Endothelial cell of umbilical vein (primary cell): ENCODE measurements around the gene ENPEP. TPM values are rescaled to one million over a fixed set of nuclear protein-coding genes. Genes with fewer than 3 reads are reported as not detected.

Experiments used
- BruUV-seq: library from RNA; stranded (reverse); fragments of 400-500 nt; replicated peaks from 2 replicates; lab custom pipeline; 2021; lab: Mats Ljungman, UMichigan
- CTCF ChIA-PET: fragments of 300-600, 350-600 bp; sonication (Branson Sonifier 250); formaldehyde crosslinking; loops from one replicate; lab custom pipeline; 2021; ENCODE audit warnings: antibody characterized with exemption, inconsistent platforms; lab: Charles Lee
- POLR2A ChIA-PET: fragments of 300-600, 350-600 bp; sonication (Branson Sonifier 250); formaldehyde crosslinking; loops from one replicate; lab custom pipeline; 2021; ENCODE audit warnings: antibody characterized with exemption, inconsistent platforms; lab: Charles Lee
- DNase-seq: peaks from one replicate; pipeline ENCODE4 v3.0.0-alpha.2; 2011; ENCODE audit warnings: low read depth, low spot score
- FAIRE-seq: peaks from 2 replicates; lab custom pipeline; 2011; peaks lifted over from hg19 to GRCh38; lab: Jason Lieb, UNC
- H2AFZ ChIP-seq: 2 replicates; pipeline ENCODE4 v1.6.0; 2012; ENCODE audit warnings: low read depth, low read length, control low read depth, inconsistent platforms
- H3K27ac ChIP-seq: 2 replicates; pipeline ENCODE4 v1.5.1; 2011; ENCODE audit warnings: low read depth, mild to moderate bottlenecking, control low read depth, low read length, moderate library complexity; ENCODE audit not compliant: insufficient read depth
- H3K27me3 ChIP-seq, 2 experiments: 2 replicates each; pipeline versions ENCODE4 v1.6.0 to v1.6.1; 2011; ENCODE audit warnings: low read length in 2 of 2, mixed read lengths in 1 of 2; ENCODE audit not compliant: control insufficient read depth in 2 of 2, insufficient read depth in 2 of 2
- H3K36me3 ChIP-seq, 2 experiments: 2 replicates in 1 of 2; 3 replicates in 1 of 2; pipeline ENCODE4 v1.5.1; 2011; ENCODE audit warnings: low read length in 2 of 2, mild to moderate bottlenecking in 1 of 2, moderate library complexity in 1 of 2; ENCODE audit not compliant: control insufficient read depth in 2 of 2, insufficient read depth in 2 of 2; ENCODE audit errors: extremely low read depth in 1 of 2
- H3K4me1 ChIP-seq: 3 replicates; pipeline ENCODE4 v1.5.1; 2011; ENCODE audit warnings: mild to moderate bottlenecking, low read length; ENCODE audit not compliant: control insufficient read depth, insufficient read depth; ENCODE audit errors: extremely low read depth
- H3K4me2 ChIP-seq: 2 replicates; pipeline ENCODE4 v1.6.1; 2011; ENCODE audit warnings: low read length, control low read depth, mixed read lengths; ENCODE audit not compliant: insufficient read depth
- H3K4me3 ChIP-seq, 3 experiments: fragments of 200-600 bp in 1 of 3; sonication (generic), shearing (Covaris generic) in 1 of 3; replicated peaks in 1 of 3; 2 replicates each; pipeline ENCODE4 v1.5.1; 2011 to 2016; ENCODE audit warnings: control low read depth in 3 of 3, low read length in 3 of 3, mild to moderate bottlenecking in 2 of 3, inconsistent platforms in 1 of 3, low read depth in 1 of 3, moderate library complexity in 1 of 3; ENCODE audit not compliant: insufficient read depth in 1 of 3
- H3K79me2 ChIP-seq: 2 replicates; pipeline ENCODE4 v1.6.0; 2012; ENCODE audit warnings: low read length, inconsistent platforms; ENCODE audit not compliant: control insufficient read depth, insufficient read depth
- H3K9ac ChIP-seq: replicated peaks from 2 replicates; pipeline ENCODE3; 2011; ENCODE audit warnings: low read length, control low read depth; ENCODE audit not compliant: insufficient read depth; ENCODE audit errors: extremely low read depth
- H3K9me1 ChIP-seq: replicated peaks from 3 replicates; pipeline ENCODE4 v1.6.0; 2011; ENCODE audit warnings: mild to moderate bottlenecking, low read length; ENCODE audit not compliant: control insufficient read depth, insufficient read depth; ENCODE audit errors: extremely low read depth
- H3K9me3 ChIP-seq: replicated peaks from 2 replicates; pipeline ENCODE4 v1.5.1; 2012; ENCODE audit warnings: low read length, inconsistent platforms; ENCODE audit not compliant: control insufficient read depth, insufficient read depth
- H4K20me1 ChIP-seq: replicated peaks from 2 replicates; pipeline ENCODE3; 2011; ENCODE audit warnings: mild to moderate bottlenecking, low read length; ENCODE audit not compliant: control insufficient read depth, insufficient read depth; ENCODE audit errors: extremely low read depth
- CTCF ChIP-seq, 2 donors: IDR thresholded peaks; 1 replicate in 1 of 2; 2 replicates in 1 of 2; pipeline ENCODE4 v1.5.1; 2011; ENCODE audit warnings: low read length in 2 of 2, mild to moderate bottlenecking in 2 of 2, moderate library complexity in 2 of 2, control low read depth in 1 of 2, inconsistent platforms in 1 of 2, low read depth in 1 of 2; ENCODE audit not compliant: insufficient read depth in 1 of 2; ENCODE audit errors: extremely low read depth in 1 of 2
- EZH2 ChIP-seq: IDR thresholded peaks from 2 replicates; pipeline ENCODE4 v1.6.1; 2012; ENCODE audit warnings: borderline replicate concordance, low read depth, mild to moderate bottlenecking, moderate library complexity, low read length, inconsistent platforms; ENCODE audit not compliant: severe bottlenecking
- FOS ChIP-seq: IDR thresholded peaks from 2 replicates; pipeline ENCODE4 v1.6.1; 2011; ENCODE audit warnings: mild to moderate bottlenecking, low read length, moderate library complexity, borderline replicate concordance; ENCODE audit not compliant: insufficient read depth
- GATA2 ChIP-seq: IDR thresholded peaks from 2 replicates; pipeline ENCODE4 v1.7.0; 2011; ENCODE audit warnings: low read depth, mild to moderate bottlenecking, moderate library complexity, mixed read lengths, low read length; ENCODE audit not compliant: insufficient read length, insufficient read depth
- JUN ChIP-seq: IDR thresholded peaks from 2 replicates; pipeline ENCODE4 v1.6.1; 2011; ENCODE audit warnings: borderline replicate concordance, low read depth; ENCODE audit not compliant: insufficient read length, insufficient read depth
- MAX ChIP-seq: IDR thresholded peaks from 2 replicates; pipeline ENCODE4 v1.6.1; 2011; ENCODE audit not compliant: insufficient read depth, insufficient read length
- MYC ChIP-seq: IDR thresholded peaks from one replicate; pipeline ENCODE4 v1.6.1; 2011; ENCODE audit warnings: mild to moderate bottlenecking, low read depth, low read length
- POLR2A ChIP-seq: IDR thresholded peaks from 2 replicates; pipeline ENCODE4 v1.6.1; 2012; ENCODE audit warnings: low read depth, mild to moderate bottlenecking, control low read depth, low read length
- POLR2AphosphoS5 ChIP-seq: IDR thresholded peaks from 2 replicates; pipeline ENCODE4 v1.6.1; 2012; ENCODE audit warnings: low read depth, mild to moderate bottlenecking, control low read depth, low read length, moderate library complexity; ENCODE audit not compliant: insufficient read depth
- dilution Hi-C: fragments of 300-500 bp; cut with MboI; formaldehyde crosslinking; loops from one replicate; pipeline ENCODE4 v1.15.0; 2019; ENCODE audit warnings: low sequenced_read_pairs; ENCODE audit not compliant: extremely low pct_ligation_motif_present
- intact Hi-C: fragments of 100-400 bp; cut with micrococcal nuclease; formaldehyde crosslinking; loops from one replicate; pipeline ENCODE4 v1.10.0; 2022
- polyA plus RNA-seq, 4 experiments: library from polyadenylated mRNA; depleted of rRNA in 3 of 4; stranded (reverse) in 3 of 4; unstranded in 1 of 4; fragments of >200 nt; gene quantifications; 2 replicates each; pipeline versions ENCODE4 v1.2.1 to v1.2.3, GENCODE V29; 2011 to 2012; ENCODE audit warnings: missing spikeins in 1 of 4
- total RNA-seq: library from RNA; stranded (reverse); gene quantifications from 2 replicates; pipeline ENCODE4 v1.2.3, GENCODE V29; 2021

The ENPEP gene
- total and polyA plus RNA-seq, 2 donors (not counting 3 experiments of a cell fraction or from before 2014, with no cell fraction given) = not detected

- FAIRE-seq (peak; percentile 79), DNase-seq (peak; percentile 66)
- Histone ChIP-seq H3K36me3 (no peaks in the 10 kb centered on the region), H3K4me3 (no peak overlapping the region), H2AFZ (peak overlapping the region; percentile 77), H3K9me3 (no peaks in the 10 kb centered on the region), H3K9me1 (no peaks in the 10 kb centered on the region), H3K27me3 (no peaks in the 10 kb centered on the region), H3K4me2 (peak overlapping the region; percentile 71), H3K9ac (peak overlapping the region; percentile 32), H3K4me1 (peaks cover 13% of the 10 kb centered on the region), H3K79me2 (no peaks in the 10 kb centered on the region), H3K27ac (peak overlapping the region; percentile 63), H4K20me1 (no peaks in the 10 kb centered on the region)
- CTCF ChIA-PET = interaction anchor here (1.0 to 1.4 kb wide), 4 partner anchors 16 to 36 kb away, joined by 5 to 12 read pairs (median 7); no protein-coding TSS in a partner anchor
- TF ChIP-seq EZH2 (no peak), MYC (no peak), FOS (peak; percentile 83), JUN (peak; percentile 67), MAX (no peak), POLR2A (no peak), POLR2AphosphoS5 (no peak), GATA2 (no peak), CTCF (IDR thresholded peaks at IDR 0.05; ENCODE audit: extremely low read depth in 1 of 2, insufficient read depth in 1 of 2, low read depth in 1 of 2, low read length in 2 of 2) (no peak)
- BruUV-seq = no TSS peak
- intact Hi-C loops = loop anchor here (1.0 kb wide), 1 partner anchor 16 kb away; no protein-coding TSS in a partner anchor
- POLR2A ChIA-PET = no interaction called here
- dilution Hi-C loops = no loop called here
These were observed 74.3 kb downstream of the ENPEP start for GRCh38 chr4:110550260-110550659.
